SU-DHL-6 (cell line): ENCODE results near the gene ANKRD39.

ENCODE experiments used
- EZH2phosphoT487 ChIP-seq: fragments of 200-600 bp; sonication (generic), shearing (Covaris generic); conservative IDR thresholded peaks from 2 replicates; pipeline ENCODE4 v1.6.1; 2018; ENCODE audit warnings: mild to moderate bottlenecking, antibody characterized with exemption, low read length, moderate library complexity, mixed read lengths
- TF ChIP-seq, protein P1 (sequence below): fragments of 200-600 bp; sonication (generic); IDR thresholded peaks from one replicate; pipeline ENCODE4 v1.5.1; 2017; ENCODE audit warnings: antibody characterized with exemption, mild to moderate bottlenecking, low read length, moderate library complexity; ENCODE audit not compliant: insufficient read depth, poor library complexity, severe bottlenecking

DNA sequence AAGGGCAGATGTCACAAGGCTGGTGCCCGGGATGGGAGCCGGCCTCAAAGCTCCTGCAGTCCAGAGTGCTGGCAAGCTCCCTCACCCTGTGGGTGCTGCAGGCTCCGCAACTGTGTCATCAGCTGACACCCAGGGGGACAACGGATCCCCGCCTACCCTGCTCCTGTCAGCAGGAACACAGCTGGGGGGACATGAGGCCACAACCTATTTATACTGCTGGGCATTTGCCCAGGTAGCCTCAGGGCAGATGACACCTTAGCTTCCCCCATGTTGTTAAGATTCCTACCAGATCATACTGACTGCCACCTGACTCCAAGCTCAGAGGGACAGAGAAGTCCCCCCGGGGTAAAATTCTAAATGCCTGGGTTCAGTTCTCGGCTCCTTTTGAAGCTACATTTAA lies 15.2 kb downstream of the ANKRD39 start:
- TF ChIP-seq, protein P1, sequence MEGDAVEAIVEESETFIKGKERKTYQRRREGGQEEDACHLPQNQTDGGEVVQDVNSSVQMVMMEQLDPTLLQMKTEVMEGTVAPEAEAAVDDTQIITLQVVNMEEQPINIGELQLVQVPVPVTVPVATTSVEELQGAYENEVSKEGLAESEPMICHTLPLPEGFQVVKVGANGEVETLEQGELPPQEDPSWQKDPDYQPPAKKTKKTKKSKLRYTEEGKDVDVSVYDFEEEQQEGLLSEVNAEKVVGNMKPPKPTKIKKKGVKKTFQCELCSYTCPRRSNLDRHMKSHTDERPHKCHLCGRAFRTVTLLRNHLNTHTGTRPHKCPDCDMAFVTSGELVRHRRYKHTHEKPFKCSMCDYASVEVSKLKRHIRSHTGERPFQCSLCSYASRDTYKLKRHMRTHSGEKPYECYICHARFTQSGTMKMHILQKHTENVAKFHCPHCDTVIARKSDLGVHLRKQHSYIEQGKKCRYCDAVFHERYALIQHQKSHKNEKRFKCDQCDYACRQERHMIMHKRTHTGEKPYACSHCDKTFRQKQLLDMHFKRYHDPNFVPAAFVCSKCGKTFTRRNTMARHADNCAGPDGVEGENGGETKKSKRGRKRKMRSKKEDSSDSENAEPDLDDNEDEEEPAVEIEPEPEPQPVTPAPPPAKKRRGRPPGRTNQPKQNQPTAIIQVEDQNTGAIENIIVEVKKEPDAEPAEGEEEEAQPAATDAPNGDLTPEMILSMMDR: no peak
- TF ChIP-seq EZH2phosphoT487: no peak
